GM19238 (cell line): Measurements from ENCODE around the gene PHIP.

Experiments
- DNase-seq: peaks from one replicate; pipeline ENCODE4 v3.0.0; 2011; ENCODE audit warnings: low spot score; ENCODE audit not compliant: insufficient read length

PHIP gene

GRCh38 chr6:79010422-79010821 is 67.6 kb downstream of the PHIP start:
- no peak for DNase-seq

- DNase-seq = no peak
Observed at GRCh38 chr6:79009819-79010218, 68.2 kb downstream of the PHIP start.

DNA sequence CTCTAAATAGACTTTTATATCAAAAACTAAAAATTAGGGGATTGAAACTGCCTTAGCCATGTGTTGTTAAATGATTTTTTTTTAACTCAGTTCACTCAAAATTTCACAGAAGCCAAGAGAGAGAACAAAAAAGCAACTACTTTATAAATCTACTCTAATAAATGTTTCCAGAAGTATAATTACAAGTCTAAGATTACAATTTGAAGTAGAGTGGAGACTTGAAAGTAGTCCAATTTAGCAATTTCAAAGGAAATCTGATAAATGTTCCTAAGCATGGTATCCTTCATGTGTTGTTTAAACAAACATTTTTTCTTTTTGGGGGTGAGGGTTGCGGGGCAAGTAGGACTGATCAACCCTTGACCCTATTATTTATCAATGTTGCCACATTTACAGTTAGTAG is 72.6 kb downstream of the PHIP start:
- no peak for DNase-seq

- no peak for DNase-seq
Observed at GRCh38 chr6:79005024-79005423, 73.0 kb downstream of the PHIP start.

DNA sequence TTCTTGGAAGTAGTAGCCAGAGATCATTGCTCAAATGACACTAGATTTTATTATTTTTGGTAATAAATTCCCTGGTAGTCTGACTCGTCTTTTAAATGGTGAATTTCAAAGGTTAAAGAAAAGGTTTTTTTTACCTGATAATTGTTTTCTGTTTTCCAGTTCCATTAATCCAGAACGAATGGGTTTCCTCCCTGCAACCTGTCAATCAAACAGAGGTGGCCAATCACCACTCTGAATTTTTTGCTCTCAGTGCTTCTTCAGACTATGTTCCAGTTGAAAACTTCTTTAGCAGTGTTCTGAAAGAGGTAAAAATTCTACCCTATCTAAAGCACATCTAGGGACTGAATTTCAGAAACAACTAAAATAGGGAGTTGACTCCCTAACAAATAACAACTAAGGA is 73.8 kb downstream of the PHIP start:
- DNase-seq = no peak

DNA sequence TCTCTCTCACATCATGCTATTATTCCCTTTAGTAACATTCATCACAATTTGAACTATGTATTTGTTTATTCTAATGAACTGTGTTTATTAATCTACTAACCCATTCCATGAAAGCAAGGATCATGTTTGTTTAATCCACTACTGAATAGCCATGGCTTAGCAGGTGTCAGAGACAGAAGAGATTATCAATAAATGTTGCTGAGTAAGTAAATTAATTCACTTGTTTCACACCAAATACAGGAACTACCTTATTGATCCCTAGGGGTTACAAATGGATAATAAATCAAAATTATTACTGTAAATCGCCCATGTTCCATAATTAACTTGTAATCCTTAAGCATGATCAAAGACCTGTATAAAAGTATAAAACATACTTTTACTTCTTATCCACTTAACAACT is 76.6 kb downstream of the PHIP start:
- DNase-seq = no peak

DNA sequence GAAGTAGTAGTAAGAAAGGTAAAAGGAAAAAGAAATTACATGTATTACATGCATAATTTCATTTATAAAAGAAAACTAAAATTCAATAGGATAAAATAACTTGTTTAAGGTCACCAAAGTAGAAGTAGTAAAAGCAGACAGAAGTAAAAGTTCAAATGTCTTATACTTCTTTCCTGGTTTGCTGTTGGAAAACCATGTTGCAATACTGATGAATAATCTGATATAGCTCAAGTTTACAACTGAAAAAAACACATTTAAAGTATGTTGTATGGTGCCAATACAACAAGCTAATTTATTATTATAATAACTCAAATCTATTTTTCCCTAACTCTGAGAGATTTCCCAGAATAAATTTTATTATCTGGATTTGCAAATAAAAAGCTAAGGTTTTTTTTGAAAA is 78.3 kb downstream of the PHIP start:
- no peak for DNase-seq

GRCh38 chr6:78995946-78996345 is 82.1 kb downstream of the PHIP start:
- DNase-seq = no peak

DNA sequence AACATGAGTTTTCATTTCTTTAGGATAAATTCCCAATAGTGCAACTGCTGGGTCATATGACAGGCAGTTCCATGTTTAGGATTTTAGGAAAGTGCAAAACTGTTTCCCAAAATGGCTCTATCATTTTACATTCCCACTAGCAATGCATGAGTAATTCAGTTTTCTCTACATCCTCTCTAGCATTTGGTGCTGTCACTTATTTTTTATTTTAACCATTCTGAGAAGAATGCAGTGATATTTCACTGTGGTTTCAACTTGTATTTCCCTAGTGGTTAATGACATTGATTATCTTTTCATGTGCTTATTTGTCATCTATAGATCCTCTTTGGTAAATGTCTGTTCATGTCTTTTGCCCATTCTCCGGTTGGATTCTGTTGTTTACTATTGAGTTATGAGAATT is 82.7 kb downstream of the PHIP start:
- DNase-seq = no peak

DNA sequence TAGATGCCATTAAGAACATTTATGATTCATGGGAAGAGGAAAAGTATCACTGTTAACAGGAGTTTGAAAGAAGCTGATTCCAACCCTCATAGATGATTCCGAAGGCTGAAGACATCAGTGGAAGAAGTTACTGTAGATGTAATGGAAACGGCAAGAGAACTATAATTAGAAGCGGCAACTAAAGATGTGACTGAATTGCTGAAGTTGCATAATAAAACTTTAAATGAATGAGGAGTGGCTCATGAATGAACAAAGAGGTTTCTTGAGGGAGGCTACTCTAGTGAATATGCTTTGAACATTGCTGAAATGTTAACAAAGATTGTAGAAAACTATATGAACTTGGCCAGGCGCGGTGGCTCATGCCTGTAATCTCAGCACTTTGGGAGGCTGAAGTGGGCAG is 84.1 kb downstream of the PHIP start:
- DNase-seq = no peak

DNA sequence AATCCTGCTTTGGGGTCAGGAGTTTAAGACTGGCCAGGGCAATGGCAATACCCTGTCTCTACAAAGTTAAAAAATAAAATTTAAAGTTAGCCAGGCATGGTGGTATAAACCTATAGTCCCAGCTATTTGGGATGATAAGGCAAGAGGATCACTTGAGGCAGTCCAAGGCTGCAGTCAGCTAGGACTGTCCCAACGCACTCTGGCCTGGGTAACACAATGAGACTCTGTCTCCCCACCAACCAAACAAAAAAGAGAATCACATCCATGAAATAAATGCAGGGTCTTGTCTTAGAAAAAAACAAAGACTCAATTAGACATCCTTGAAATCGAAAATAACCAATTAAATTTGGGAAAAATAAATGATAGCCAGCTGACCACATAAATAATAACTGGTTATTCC is 88.9 kb downstream of the PHIP start:
- DNase-seq = no peak

DNA sequence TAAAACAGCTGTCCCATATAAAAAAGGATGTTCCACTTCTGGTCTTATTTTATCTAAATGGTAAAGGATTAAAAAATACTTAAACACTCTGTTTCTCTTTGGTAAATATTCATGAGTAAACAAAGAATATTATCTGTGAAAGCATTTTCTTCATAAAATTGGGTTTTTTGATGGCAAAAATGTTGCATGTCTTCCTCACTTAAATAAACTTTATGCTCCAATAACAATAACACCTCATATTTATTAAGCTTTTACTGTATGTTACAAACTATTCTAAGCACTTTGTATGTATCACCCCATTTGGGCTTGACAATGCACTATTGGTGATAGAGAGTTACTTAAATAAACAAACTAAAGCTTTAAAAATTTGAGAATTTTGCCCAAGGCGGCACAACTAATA is 91.9 kb downstream of the PHIP start:
- no peak for DNase-seq

DNA sequence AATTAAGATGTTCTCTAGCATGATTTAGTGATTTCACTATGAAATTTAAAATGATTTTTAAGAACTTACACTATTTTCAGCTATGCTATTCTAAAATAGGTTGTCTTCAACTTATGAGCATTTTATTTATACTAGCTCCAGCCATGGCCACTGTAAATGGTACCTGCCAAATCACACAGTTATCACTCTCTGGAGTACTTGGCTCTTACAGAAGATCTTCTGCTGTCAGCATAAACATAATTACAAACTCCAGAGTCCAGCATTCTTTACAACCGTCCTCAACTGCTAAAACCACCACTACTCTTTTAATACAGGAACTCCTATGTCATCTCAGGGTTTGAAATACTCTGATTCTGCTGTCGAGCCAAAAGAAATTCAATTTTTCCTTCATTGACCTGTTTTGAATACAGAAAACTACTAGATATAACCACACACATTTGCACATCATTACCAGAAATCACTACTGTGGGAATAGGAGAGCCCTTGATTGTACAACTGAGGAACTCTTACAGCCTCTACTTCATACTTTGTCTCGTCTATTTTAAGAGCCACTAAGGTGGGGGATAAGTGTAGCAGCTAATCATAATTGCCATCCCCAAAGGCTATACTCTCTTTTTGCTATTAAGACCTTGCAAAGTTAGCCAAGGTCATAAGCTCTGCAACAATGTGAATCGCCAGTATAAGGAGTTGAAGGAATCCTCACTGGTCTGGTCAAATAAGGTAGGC is 93.7 kb downstream of the PHIP start:
- no peak for DNase-seq

- DNase-seq = no peak
Observed at GRCh38 chr6:78967191-78967590, 110.9 kb downstream of the PHIP start.

DNA sequence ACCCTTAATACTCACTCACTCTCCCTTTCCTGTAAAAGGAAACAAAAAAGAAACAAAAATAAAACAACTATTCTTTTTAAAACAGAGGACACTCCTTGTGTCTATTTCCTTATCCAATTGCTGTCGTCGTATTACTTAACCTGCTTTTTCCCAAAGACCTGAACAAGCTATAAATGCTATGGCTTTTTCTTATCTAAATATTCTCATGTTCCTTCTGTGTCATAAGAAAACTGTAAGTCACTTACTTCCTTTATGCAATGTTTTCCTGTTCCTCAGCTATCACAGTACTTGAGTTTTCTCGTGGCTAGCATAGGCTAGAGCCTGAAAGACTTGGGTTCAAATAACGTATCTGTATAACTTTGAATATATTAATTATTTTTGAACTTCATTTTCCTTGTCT is 111.5 kb downstream of the PHIP start:
- DNase-seq = no peak

- DNase-seq = no peak
Observed at GRCh38 chr6:78962448-78962847, 115.6 kb downstream of the PHIP start.

GRCh38 chr6:78954740-78955139 is 123.3 kb downstream of the PHIP start:
- no peak for DNase-seq

- no peak for DNase-seq
Observed at GRCh38 chr6:78953798-78954197, 124.3 kb downstream of the PHIP start.

- DNase-seq = no peak
Observed at GRCh38 chr6:78952362-78952761, 125.7 kb downstream of the PHIP start.

GRCh38 chr6:78948785-78949184 is 129.3 kb downstream of the PHIP start:
- no peak for DNase-seq

DNA sequence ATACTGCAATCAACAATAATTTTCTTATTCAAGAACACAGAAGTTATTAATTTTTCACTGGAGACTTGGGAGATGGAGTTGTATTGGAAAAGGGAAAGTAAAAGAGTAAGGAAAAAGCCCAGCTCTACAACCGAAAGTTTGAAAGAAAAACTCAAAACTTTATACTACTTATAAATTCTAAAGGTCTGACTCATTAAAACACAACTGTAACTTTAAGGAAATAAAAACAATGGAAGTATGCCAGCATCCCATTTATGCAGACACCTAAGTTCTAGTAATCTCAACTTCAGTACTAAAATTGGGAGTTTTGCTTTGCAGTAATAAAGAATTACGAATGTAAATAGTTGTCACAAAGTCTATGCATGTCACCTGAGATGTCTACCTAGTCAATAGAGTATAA is 130.1 kb downstream of the PHIP start:
- no peak for DNase-seq

- DNase-seq = no peak
Observed at GRCh38 chr6:78947529-78947928, 130.5 kb downstream of the PHIP start.

- no peak for DNase-seq
Observed at GRCh38 chr6:78942446-78942845, 135.6 kb downstream of the PHIP start.

GRCh38 chr6:78936515-78936914 is 141.5 kb downstream of the PHIP start:
- DNase-seq = no peak
